Measurements from ENCODE around the gene ADCY10. TPM values are rescaled to one million over a fixed set of nuclear protein-coding genes. Genes with fewer than 3 reads are reported as not detected.
A peak's percentile ranks its signal among the peaks of the same experiment; 100 is the strongest.

The ADCY10 gene
- total and polyA plus RNA-seq, 2 of the 8 experiments (the other 6 are each of a cell fraction or from before 2014, with no cell fraction given), result 0.02 TPM; not detected in 1

DNA sequence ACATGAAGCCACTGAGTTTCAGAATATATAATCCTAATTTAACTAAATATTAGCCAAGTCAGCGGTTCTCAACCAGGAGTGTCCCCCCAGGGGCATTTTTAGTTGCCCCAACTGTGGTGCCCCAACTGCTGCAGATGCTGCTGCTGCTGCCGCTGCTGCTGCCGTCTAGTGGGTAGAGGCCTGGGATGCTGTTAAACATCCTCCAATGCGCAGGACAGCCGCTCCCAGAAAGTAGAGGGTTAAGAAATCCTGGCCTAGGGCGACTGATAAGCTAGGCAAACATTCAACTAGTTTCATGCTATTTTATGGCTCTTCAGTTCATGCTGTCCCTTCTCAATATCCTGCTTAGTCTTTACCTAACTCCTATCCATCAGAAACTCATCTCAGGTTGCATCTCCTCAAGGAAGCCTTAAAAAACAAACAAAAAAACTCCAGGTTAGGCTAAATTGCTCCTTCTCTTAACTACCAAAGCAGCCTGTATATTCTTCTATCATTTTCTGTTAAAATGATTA is 12.6 kb upstream of the ADCY10 start:
- Histone ChIP-seq H4K8ac (ENCODE audit: extremely low read depth, insufficient read depth, low read length) (no peak overlapping the region; the same call in 1 of the 2 replicates), H3K9me3 (ENCODE audit: insufficient read depth in 2 of 2, low read depth in 1 of 2, low read length in 1 of 2) (no peaks in the 10 kb centered on the region), H3K27ac (ENCODE audit: low read depth, low read length) (no peak overlapping the region), H4K5ac (ENCODE audit: insufficient read length, low read depth, low read length) (no peak overlapping the region), H3K18ac (ENCODE audit: extremely low read depth, low read length) (no peak overlapping the region), H3K4ac (replicated peaks; ENCODE audit: insufficient read length, low read depth, low read length) (no peak overlapping the region), H3K36me3 (ENCODE audit: control insufficient read depth in 2 of 4, insufficient read depth in 4 of 4, low read length in 3 of 4) (no peaks in the 10 kb centered on the region), H2AFZ (ENCODE audit: low read length) (no peak overlapping the region), H2BK12ac (ENCODE audit: low read depth, low read length) (no peak overlapping the region), H3K79me1 (ENCODE audit: low read depth, low read length) (no peaks in the 10 kb centered on the region; the same call in 1 of the 2 replicates), H3K14ac (ENCODE audit: insufficient read length) (no peak overlapping the region), H3K4me2 (ENCODE audit: insufficient read depth in 1 of 2, low read depth in 2 of 2, low read length in 2 of 2) (no peak overlapping the region), H3K9ac (replicated peaks in 1 of 4; ENCODE audit: extremely low read depth in 1 of 4, low read depth in 3 of 4, low read length in 3 of 4) (no peak overlapping the region), H2BK15ac (ENCODE audit: low read length) (no peak overlapping the region), H3K23me2 (ENCODE audit: low read depth, low read length) (no peaks in the 10 kb centered on the region), H2BK5ac (ENCODE audit: low read depth, low read length) (no peak overlapping the region), H3K56ac (replicated peaks; ENCODE audit: insufficient read length, low read depth, low read length) (no peak overlapping the region), H3K4me1 (replicated peaks in 1 of 4; ENCODE audit: control insufficient read depth in 3 of 4, insufficient read depth in 4 of 4, low read length in 3 of 4) (peaks cover 0 to 3% (median 0%) of the 10 kb centered on the region in 4 experiments; a peak in 1 of 7 replicates), H3K4me3 (ENCODE audit: extremely low read depth in 1 of 4, insufficient read depth in 2 of 4, low read depth in 3 of 4, low read length in 4 of 4) (no peak overlapping the region), H2AK5ac (ENCODE audit: low read depth, low read length) (no peak overlapping the region), H3K23ac (ENCODE audit: insufficient read length) (no peak overlapping the region), H2BK20ac (ENCODE audit: low read length) (no peak overlapping the region), H4K91ac (replicated peaks; ENCODE audit: insufficient read length, low read length) (no peak overlapping the region), H4K20me1 (replicated peaks in 1 of 2; ENCODE audit: control insufficient read depth in 1 of 2, insufficient read depth in 2 of 2, low read length in 2 of 2) (peaks cover 0 to 2% of the 10 kb centered on the region in 2 experiments), H2BK120ac (replicated peaks; ENCODE audit: low read depth, low read length) (no peak overlapping the region), H3K79me2 (ENCODE audit: control insufficient read depth in 1 of 2, insufficient read depth in 2 of 2, low read length in 2 of 2) (0 out of 4 replicates have a peak, but pooled peaks cover 0 to 2% of the 10 kb centered on the region in 2 experiments), H3K27me3 (replicated peaks in 1 of 4; ENCODE audit: control insufficient read depth in 3 of 4, extremely low read depth in 1 of 4, insufficient read depth in 3 of 4, low read length in 3 of 4) (no peaks in the 10 kb centered on the region)
- FAIRE-seq, result no peak
- ChIA-PET CTCF (ENCODE audit: partially characterized antibody) (interaction anchor here (1.3 to 2.2 kb wide), 2 partner anchors 13 to 22 kb away, joined by 4 to 6 read pairs; partner anchors contain the start of gene ADCY10), POLR2A (ENCODE audit: partially characterized antibody) (interaction anchor here (3.3 kb wide), 1 partner anchor 10 kb away, joined by 19 read pairs; the partner anchor contains the start of genes DCAF6 and MPC2)
- WGBS, 2 experiments (ENCODE audit: extremely low coverage in 1 of 2, insufficient coverage in 1 of 2, insufficient read length in 1 of 2, insufficient replicate concordance in 2 of 2, low coverage in 1 of 2, low lambda C conversion rate in 2 of 2, missing lambda C conversion rate in 1 of 2), result 84% methylated on average over 6 of the region's 6 CpGs; no CpG with 5 or more reads in 1 of the 2 experiments
- no peak for DNase-seq (ENCODE audit: low read depth in 1 of 2, low spot score in 2 of 2)
- no peak for TF ChIP-seq CBX5 (IDR thresholded peaks at IDR 0.05; ENCODE audit: low read depth, low read length)
- no peak for TF ChIP-seq GABPA (IDR thresholded peaks at IDR 0.05; ENCODE audit: borderline replicate concordance, insufficient read depth, low read length)
- no peak for TF ChIP-seq CREB1 (IDR thresholded peaks at IDR 0.05)
- no peak for TF ChIP-seq ASH2L (IDR thresholded peaks at IDR 0.05; ENCODE audit: low read length)
- TF ChIP-seq RNF2 (IDR thresholded peaks at IDR 0.05; ENCODE audit: borderline replicate concordance, low read depth, low read length, missing control alignments, poor library complexity, severe bottlenecking), result no peak
- 0 out of 2 replicates have a peak, but pooled peaks have one; percentile 27 for TF ChIP-seq MAFK (IDR thresholded peaks at IDR 0.05; ENCODE audit: low read depth, low read length)
- TF ChIP-seq ZNF274 (IDR thresholded peaks at IDR 0.05; ENCODE audit: borderline replicate concordance, extremely low read depth, low read length), result no peak
